ACHN (cell line): ENCODE data around the gene GALNTL6.

Source experiments
- DNase-seq: peaks from one replicate; pipeline ENCODE4 v3.0.0-alpha.2; 2015
- in situ Hi-C: cut with HindIII; loops from 2 replicates; pipeline ENCODE4 v1.10.0; 2017; ENCODE audit warnings: low sequenced_read_pairs, low pct_ligation_motif_present, low pct_unique_long_range_greater_than_20kb

GALNTL6 gene

DNA sequence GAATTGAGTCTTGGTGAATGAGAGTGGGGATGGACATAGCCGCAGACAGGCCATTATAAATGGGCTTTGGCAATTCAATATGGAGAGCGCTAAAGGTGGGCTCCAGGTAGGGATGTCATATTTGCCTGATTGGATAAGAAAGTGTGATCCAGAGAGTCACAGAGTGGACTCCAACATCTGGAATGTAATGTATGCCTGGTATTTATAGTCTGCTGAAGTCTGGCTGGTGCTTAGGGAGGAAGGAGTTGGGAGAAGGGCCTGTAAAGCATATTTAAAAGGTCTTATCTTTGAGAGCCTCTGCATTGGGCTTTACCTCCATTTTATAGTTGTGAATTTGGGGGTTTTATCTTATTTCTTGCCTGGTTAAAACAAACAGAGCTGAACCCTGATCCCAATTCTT lies 153.2 kb downstream of the GALNTL6 start:
- DNase-seq: no peak
- in situ Hi-C loops: no loop called here

DNA sequence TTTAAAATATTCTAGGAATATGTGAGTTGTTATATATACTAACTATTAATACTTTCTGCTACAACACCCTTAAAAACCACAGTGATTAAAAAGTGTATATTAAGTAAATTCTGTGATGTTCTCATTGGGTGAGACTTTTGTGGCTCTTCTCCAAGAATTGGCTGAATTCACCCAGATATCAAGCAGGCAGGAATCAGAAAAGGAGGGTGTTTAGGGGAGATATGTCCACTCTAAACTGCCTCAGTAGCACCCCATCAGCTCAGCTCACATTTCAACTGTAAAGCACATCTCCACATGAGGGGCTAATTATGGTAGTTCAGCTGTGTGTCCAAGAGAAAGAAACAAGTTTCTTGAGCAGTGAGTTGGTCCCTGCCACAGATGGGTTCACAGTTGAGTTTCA lies 165.0 kb downstream of the GALNTL6 start:
- in situ Hi-C loops: no loop called here
- DNase-seq: no peak

DNA sequence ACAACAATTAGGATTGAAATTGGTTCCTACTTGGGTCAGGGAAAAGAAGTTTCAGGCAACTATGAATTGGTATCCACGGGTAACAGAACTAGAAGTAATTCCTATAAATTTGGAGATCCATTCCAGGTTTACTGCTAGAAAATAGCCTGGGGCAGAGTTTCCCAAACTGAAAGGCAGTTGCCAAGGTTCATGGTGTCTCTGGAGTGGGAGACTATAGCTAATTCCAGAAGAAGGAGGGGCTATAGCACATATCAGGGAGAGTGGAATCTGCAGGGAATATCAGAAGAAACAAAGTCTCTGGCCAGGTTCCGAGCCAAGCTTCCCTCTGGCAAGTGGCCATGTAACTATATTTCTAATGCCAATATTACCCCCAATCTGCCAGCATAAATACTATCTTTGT lies 166.3 kb downstream of the GALNTL6 start:
- DNase-seq: no peak
- in situ Hi-C loops: no loop called here

DNA sequence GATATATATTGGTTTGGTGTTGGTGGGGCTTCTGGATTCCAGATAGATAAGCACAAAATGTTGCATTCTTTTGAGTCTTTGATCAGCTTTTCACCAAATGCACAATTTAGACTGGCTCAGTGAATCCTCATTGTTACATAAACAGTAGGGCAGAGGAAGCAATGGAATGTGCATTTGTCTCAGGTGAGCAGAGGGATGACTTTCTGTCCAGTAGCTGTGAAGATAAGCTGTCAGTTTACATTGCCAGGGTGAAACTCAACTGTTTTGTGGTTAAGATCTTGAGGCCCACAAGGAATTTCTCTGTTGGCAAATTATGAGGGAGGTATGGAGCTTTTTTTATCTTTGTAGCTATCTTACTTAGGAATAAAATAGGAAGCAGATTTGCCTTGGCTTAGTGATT lies 168.0 kb downstream of the GALNTL6 start:
- in situ Hi-C loops: no loop called here

DNA sequence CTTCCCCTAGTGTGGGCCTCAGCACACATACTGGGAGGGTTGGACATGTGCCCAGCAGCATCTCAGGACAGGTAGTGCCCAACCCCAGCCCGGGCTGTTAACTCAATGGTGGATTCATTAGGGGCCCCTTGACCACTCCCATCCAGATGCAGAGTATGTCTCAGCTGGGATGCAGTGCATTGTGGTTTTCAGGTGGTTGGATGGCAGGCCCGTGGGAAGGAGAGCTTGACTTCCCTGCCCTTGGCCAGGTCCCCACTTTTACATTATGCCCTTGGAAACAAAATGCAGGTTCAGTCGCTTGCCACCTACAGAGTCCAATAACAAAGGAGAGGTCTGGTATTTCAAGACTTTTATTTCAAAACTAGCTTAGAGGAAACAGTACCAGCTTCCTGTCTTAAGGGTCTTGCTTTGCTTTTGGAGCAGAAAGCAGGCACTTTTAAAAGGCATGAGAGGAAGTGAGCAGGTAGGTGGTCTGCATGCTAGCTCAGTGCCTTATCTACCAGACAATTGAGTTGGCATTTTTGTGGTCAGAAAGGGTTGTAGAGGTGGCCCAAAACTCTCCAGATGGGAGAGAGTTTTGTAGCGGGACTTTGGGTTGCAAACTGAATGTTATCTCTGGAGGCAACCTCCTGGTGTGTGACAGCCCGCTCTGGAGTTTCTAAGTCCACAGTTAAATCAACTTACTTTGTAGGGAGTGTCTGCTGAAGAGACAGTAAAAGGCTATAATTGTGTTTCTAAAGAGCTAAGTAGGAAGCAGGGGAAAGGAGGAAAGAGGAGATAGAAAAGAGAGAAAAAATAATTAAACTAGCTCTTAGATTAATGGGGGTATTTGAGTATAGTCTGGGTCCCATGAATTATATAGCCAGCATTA lies 171.0 kb downstream of the GALNTL6 start:
- in situ Hi-C loops: no loop called here
- DNase-seq: no peak

More for the DNA sequence above, 168.0 kb downstream of the GALNTL6 start:
- no peak for DNase-seq

DNA sequence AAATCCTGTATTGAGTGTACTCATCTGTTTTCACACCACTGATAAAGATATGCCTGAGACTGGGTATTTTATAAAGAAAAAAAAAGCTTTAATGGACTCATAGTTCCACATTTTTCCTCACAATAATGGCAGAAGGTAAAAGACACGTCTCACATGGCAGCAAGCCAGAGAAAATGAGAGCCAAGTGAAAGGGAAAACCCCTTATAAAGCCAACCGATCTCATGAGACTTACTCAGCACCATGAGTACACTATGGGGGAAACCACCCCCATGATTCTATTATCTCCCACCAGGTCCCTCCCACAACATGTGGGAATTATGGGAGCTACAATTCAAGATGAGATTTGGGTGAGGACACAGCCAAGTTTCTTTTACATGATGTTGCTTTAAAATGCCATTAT lies 171.9 kb downstream of the GALNTL6 start:
- in situ Hi-C loops: no loop called here
- DNase-seq: no peak

DNA sequence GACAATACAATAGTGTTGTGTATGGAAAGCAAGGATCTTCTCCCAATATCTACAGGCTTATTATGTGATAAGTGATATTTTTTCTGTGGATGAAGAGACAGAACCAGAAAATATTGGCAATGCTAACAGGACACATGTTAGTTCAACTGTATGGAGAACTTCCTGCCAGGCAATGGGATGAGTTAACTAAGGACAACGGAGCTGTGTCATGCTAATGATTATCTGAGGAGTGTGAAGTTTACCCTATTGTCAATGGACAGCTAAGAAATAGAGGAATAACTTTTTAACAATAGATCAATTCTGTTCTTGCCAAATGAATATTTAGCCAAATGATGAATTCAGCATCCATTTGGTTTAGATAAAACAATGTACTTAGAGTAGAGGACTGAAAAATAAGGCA lies 180.0 kb downstream of the GALNTL6 start:
- in situ Hi-C loops: no loop called here
- no peak for DNase-seq

DNA sequence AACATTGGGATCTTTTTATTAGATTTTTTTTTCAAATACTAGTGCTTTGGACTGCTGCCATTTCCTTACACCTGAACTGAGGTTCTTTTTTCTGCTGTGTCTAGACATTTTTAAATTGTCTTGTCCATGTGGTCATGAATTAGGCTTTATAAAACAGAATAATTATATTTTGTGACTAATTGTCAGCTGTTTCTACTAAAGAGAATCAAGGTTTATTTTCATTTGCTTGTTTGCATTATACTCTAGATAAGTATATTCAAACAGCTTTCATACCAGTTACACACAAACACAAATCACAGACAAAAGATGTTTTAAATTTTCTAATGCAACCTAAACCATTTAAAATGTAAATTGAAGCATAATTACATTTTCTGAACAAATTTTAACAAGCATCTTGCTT lies 194.7 kb downstream of the GALNTL6 start:
- in situ Hi-C loops: no loop called here

DNA sequence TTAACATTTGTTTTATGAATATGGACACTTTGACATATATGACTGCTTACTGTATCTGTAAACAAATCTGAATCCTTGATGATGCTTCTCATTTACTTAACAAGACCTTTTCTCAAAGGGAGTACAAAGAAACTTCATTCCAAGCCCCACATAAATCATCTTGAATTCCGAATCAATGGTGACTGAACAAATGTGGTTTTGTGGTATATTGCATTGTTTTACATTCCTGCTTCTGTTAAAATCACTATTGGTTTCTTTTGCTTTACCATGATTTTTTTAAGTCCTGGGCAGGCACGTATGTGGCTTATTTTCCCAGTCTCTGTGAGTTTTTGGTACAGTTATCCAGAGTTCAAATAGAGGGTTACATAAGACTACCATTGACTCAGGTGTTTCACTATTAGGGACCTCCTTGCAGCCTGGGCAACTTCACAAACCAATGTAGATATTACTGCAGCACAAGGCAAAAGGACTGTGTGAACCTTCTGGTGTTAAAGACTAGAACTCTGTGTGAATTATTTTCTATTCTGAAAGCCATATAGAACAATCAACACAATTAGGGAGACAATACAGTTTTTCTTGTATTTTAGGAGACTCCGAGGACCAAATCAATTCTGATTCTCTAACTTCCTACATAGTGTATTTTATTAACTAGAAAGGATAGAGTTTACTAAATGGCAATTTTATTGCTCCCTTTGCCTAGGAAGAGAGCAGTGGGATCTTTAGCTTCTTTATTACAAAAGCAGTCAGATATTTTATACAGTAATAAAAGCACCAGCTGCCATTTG lies 196.4 kb downstream of the GALNTL6 start:
- DNase-seq: no peak
- in situ Hi-C loops: no loop called here

More for the DNA sequence above, 194.7 kb downstream of the GALNTL6 start:
- no peak for DNase-seq

DNA sequence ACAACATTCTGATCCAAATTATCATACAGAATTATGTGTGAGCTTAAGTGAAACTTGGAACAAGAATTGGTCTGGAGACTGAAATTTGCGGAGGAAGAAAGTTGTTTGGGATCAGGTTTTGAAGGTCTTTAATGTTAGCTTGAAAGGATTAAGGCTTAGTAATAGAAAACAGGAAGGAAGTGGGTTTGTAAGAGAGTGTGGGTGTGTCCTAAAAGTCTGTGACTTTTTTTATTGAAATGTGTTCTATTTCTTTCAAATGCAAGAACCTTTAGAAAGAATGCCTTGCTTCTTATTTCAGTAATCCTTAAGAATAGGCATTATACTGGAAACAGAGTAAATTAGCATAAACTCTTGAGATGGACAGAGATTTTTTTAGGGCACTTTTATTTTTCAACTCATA lies 198.0 kb downstream of the GALNTL6 start:
- in situ Hi-C loops: no loop called here
- DNase-seq: no peak

DNA sequence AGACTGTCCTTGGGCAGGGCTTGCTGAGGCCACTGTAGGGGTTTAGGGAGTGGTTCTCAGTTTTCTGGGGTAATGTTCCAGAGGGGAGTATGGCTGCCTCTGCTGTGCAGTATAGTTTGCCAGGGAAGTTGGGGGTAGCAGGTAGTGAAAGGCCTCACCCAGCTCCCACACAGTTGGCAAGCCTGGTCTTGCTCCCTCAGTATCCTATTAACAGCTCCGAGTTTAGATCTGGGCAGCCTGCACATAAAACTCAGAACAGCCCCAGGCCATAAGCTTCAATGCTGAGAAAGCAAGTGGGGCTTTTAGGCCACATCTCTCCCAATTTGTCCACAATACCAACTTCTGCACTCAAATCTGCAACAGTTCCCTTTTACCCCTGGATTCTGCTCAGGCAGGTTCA lies 205.2 kb downstream of the GALNTL6 start:
- no peak for DNase-seq
- in situ Hi-C loops: no loop called here

DNA sequence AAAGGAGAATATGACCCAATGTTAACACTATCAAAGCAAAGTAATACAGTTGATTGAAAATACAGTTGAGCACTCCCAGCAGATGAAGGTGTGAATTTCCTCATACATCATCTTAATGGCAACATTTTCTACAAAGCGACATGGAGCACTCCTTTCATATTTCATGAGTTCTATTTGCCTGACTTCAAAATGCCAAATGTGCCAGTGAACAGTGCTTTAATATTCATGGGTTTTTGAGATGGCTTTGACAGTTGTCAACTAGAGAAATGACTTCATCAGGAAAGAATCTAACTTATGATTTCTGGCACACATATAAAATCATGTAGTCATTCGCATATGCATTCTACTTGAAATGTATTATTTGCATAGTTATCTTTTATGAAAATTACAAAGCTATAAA lies 222.4 kb downstream of the GALNTL6 start:
- in situ Hi-C loops: no loop called here

DNA sequence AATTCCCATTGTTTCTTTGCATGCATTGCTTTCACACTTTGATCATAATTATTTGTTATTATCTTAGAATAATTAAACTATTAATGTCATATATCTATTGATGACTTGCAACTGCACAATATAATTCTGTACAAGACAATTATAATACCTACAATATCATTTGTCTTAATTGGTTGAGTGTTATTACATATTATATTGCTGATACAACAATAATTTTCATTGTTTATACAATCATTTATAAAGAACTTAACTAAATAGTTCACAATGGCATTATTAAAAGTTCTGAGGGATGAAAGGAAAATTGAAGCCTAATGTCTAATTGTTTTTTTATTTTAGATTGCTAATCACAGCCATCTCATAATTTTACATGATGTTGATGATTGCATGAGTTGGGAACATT lies 227.6 kb downstream of the GALNTL6 start:
- no peak for DNase-seq
- in situ Hi-C loops: no loop called here

More for the DNA sequence above, 222.4 kb downstream of the GALNTL6 start:
- no peak for DNase-seq

DNA sequence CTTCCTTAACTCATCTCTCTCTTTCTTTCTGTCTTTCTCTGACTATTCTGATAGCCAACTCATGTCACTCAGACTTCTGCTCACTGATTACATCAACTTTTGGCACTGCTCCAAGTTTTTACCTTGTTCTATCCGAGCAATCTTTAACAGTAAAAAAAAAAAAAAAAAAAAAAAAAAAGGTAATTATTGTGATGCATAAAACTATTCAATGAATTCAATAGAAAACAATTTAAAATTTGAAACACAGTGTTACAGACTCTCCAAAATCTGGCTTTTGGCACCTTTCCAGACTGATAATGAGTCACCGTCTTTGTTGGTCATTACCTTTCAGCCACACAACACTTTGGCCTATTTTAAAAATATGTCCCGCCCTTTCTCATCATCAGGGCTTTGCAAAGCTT lies 229.5 kb downstream of the GALNTL6 start:
- DNase-seq: peak; percentile 42
- in situ Hi-C loops: no loop called here

DNA sequence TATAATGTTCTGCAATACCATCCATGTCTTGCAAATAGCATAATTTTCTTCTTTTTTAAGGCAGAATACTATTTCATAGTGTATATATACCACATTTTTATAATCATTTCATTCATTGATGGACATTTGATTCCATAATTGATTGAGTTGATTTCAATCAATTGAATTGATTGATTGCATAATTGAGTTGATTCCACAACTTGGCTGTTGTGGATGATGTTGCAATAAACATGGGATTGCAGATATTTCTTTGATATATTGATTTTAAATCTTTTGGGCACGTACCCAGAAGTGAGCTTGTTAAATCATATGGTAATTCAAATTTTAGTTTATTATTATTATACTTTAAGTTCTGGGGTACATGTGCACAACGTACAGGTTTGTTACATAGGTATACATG lies 232.8 kb downstream of the GALNTL6 start:
- no peak for DNase-seq
- in situ Hi-C loops: no loop called here

DNA sequence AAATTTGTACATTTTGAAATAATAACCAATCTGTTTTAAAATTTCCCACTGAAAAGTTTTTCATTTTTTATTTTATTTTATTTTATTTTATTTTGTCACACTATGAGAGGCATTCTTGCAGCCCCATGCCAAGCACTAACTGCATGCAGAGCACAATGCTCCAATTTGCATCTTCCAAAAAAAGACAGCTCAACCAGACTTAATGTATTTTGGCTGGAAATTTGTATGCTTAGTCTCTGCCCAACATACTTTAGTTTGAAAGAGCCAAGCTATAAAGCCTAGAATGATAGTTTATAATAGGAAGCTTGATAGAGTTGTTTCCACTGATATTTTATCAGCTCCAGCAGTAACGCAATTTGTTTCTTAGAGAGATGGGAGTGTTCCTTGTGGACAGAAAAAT lies 235.5 kb downstream of the GALNTL6 start:
- in situ Hi-C loops: no loop called here

DNA sequence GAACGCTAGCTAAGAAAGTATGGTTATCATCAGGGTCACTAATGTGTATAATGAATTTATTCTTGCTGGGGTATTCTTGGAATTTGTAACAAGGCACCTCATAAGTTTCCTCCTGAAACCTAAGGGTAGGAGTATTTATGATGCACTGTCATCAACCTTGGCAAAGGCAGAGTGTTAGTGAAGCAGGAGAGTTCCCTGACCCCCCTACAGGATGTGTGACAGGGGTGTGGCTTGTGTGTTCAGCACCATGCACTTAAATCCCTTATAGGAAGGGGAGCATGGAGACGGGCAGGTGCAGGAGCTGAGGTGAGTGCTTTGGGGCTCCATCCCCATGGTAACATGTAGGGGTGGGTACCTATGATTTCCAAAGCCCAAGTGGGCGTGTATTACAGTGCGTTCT lies 237.7 kb downstream of the GALNTL6 start:
- no peak for DNase-seq
- in situ Hi-C loops: no loop called here

More for the DNA sequence above, 235.5 kb downstream of the GALNTL6 start:
- DNase-seq: no peak

DNA sequence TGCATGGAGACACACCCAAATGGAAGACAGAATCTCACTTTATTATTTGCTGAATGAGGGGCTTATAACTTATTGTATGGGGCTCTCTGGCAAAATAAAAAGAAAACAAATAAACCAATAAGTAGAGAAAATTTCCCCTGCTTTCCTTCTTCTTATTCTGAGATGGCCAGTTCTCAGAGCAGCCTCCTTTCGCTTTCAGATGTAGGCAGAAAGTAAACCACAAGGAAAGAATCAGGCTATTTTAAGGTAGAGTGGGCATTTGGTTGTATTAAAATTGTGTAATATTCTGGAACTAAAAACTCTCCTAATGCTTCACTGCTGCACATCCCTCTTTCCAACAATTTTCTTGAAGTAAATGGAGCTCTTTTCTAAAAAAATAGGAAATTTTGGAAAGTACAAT lies 241.8 kb downstream of the GALNTL6 start:
- no peak for DNase-seq
- in situ Hi-C loops: no loop called here

DNA sequence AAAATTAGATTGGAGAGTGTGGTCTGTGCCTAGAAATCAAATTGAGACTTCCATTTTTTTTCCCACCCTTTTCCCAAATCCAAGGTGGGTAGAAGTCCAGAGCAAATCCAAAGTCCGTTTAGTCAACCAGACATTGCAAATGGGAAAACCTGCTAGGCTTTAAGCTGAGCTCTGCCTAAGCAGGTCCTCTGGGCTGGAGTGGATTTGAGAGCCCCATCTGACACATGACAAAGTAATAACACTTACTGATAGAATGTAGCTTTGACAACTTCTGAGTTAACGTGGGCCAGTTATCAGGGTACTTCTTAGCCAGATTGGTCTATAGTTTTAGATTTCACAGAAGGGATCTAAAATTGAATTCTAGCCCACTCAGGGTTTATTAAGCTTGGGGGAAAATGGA lies 242.3 kb downstream of the GALNTL6 start:
- DNase-seq: no peak
- in situ Hi-C loops: no loop called here

DNA sequence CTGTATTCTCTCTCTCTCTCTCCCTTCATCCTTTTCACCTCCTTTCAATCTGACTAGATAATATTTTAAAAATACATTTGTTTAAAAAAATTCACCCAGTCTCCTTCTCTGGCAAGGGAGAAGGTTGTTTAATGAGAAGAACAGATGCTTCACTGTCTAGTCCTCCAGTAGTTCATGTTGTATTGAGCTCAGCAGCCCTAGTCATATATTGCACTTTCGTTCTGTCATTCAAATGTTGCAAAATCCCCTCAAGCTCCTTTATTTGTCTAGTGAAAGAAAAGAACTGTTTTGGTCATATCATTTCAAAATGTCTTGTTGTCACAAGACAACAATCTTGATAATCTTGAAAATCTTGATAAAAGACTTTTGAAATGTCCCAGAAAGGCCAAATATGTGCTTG lies 248.0 kb downstream of the GALNTL6 start:
- DNase-seq: no peak
- in situ Hi-C loops: no loop called here
